Gastrocnemius medialis (tissue), 4 donors: Measurements from ENCODE around the gene PTPRN2. TPM values are rescaled to one million over a fixed set of nuclear protein-coding genes. Genes with fewer than 3 reads are reported as not detected.

Experiments
- ATAC-seq, 2 donors: fragments of 150-250 bp; one replicate each; pipeline ENCODE4 v1.9.1; 2016
- DNase-seq, 2 donors: peaks; one replicate each; pipeline ENCODE4 v3.0.0-alpha.2; 2019
- H3K27ac ChIP-seq, 4 donors: fragments of 200-600 bp; sonication (generic); 1 replicate in 1 of 4; 2 replicates in 3 of 4; pipeline ENCODE4 v1.5.1; 2016 to 2018; ENCODE audit warnings: mild to moderate bottlenecking in 2 of 4, moderate library complexity in 1 of 4
- H3K27me3 ChIP-seq, 3 donors: fragments of 200-600 bp; sonication (generic) in 2 of 3; 1 replicate in 1 of 3; 2 replicates in 2 of 3; pipeline versions ENCODE4 v1.5.1 to v1.6.0; 2016 to 2019; ENCODE audit warnings: mild to moderate bottlenecking in 1 of 3, moderate library complexity in 1 of 3
- H3K36me3 ChIP-seq, 2 donors: fragments of 200-600 bp; sonication (generic) in 1 of 2; one replicate each; pipeline ENCODE4 v1.5.1; 2017 to 2018
- H3K4me1 ChIP-seq, 2 donors: fragments of 200-600 bp; sonication (generic) in 1 of 2; one replicate each; pipeline ENCODE4 v1.5.1; 2016 to 2017; ENCODE audit warnings: mild to moderate bottlenecking in 2 of 2
- H3K4me3 ChIP-seq, 4 donors: fragments of 200-600 bp; sonication (generic) in 3 of 4; 1 replicate in 1 of 4; 2 replicates in 3 of 4; pipeline ENCODE4 v1.5.1; 2016 to 2019; ENCODE audit warnings: mild to moderate bottlenecking in 2 of 4
- H3K9me3 ChIP-seq, 3 donors: fragments of 200-600 bp; sonication (generic) in 2 of 3; 1 replicate in 1 of 3; 2 replicates in 2 of 3; pipeline ENCODE4 v1.5.1; 2016 to 2019
- POLR2A ChIP-seq, 2 donors: fragments of 450-650 bp; IDR thresholded peaks; one replicate each; pipeline ENCODE4 v1.6.1; 2017; ENCODE audit warnings: antibody characterized with exemption in 2 of 2, mild to moderate bottlenecking in 2 of 2, moderate library complexity in 2 of 2
- in situ Hi-C, 4 donors: fragments of 200-750 bp; cut with MboI; loops; one replicate each; pipeline versions ENCODE4 v1.15.0 to v1.8.0; 2017; ENCODE audit warnings: low sequenced_read_pairs in 4 of 4
- intact Hi-C: fragments of 100-400 bp; cut with DNase I; formaldehyde crosslinking; loops from one replicate; pipeline ENCODE4 v1.15.1; 2023; ENCODE audit warnings: low total_unique reads
- total RNA-seq, 4 donors: library from RNA; depleted of rRNA; stranded (reverse); fragments of >200 nt; gene quantifications; one replicate each; pipeline versions ENCODE4 v1.1.0 to v1.2.3, GENCODE V29; 2016
- TF ChIP-seq, protein P1 (sequence below), 5 experiments: fragments of 450-650 bp in 3 of 5; fragments of 200-600 bp in 2 of 5; sonication (generic) in 2 of 5; IDR thresholded peaks in 4 of 5; conservative IDR thresholded peaks in 1 of 5; 1 replicate in 4 of 5; 2 replicates in 1 of 5; pipeline ENCODE4 v1.5.1; 2016 to 2019; ENCODE audit warnings: antibody characterized with exemption in 5 of 5, mild to moderate bottlenecking in 3 of 5, moderate library complexity in 3 of 5

The PTPRN2 gene
- total RNA-seq, 4 donors from 2014 or later, result 0.66 to 0.85 (median 0.81) TPM

DNA sequence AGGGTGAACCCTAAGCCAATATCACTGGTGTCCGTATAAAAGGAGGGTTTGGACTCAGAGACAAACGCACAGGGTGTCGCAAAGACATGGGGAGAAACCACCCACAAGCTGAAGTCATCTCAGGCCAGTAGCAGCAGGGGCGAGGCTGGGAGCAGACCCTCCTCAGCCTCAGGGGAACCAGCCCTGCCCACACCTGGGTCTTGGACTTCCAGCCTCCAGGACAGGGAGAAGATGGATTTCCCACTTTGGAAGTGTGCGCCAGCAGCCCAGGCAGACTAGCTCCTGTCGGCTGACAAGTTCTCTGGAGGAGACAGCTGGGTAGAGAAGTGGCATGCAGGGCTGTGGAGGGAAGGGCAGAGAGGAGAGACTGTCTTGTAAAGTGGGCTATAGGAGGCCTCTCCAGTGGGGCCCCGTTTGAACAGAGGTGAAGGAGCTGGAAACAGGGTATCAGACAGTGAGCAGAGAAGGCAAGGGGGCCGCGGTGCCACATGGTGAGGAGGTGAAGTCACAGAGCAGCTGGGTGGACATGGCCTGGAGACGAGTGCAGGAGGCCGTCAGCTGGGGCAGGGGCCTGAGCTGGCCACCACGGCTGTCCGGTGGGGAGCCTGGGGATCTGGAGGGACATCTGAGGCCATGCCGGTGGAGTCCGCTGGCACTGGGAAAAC lies 475.6 kb downstream of the PTPRN2 start:
- DNase-seq, result no peak
- Histone ChIP-seq H3K27ac (no peak overlapping the region), H3K27me3 (no peaks in the 10 kb centered on the region), H3K9me3 (peaks cover 0 to 8% (median 0%) of the 10 kb centered on the region in 3 donors), H3K4me3 (no peak overlapping the region), H3K36me3 (no peaks in the 10 kb centered on the region), H3K4me1 (no peaks in the 10 kb centered on the region)
- no peak for TF ChIP-seq POLR2A (IDR thresholded peaks at IDR 0.05)
- TF ChIP-seq, protein P1, sequence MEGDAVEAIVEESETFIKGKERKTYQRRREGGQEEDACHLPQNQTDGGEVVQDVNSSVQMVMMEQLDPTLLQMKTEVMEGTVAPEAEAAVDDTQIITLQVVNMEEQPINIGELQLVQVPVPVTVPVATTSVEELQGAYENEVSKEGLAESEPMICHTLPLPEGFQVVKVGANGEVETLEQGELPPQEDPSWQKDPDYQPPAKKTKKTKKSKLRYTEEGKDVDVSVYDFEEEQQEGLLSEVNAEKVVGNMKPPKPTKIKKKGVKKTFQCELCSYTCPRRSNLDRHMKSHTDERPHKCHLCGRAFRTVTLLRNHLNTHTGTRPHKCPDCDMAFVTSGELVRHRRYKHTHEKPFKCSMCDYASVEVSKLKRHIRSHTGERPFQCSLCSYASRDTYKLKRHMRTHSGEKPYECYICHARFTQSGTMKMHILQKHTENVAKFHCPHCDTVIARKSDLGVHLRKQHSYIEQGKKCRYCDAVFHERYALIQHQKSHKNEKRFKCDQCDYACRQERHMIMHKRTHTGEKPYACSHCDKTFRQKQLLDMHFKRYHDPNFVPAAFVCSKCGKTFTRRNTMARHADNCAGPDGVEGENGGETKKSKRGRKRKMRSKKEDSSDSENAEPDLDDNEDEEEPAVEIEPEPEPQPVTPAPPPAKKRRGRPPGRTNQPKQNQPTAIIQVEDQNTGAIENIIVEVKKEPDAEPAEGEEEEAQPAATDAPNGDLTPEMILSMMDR (IDR thresholded peaks at IDR 0.05 in 4 of 5, conservative IDR thresholded peaks at IDR 0.05 in 1 of 5), result no peak
- in situ Hi-C loops (no loop called here), intact Hi-C loops (no loop called here)
- no peak for ATAC-seq

DNA sequence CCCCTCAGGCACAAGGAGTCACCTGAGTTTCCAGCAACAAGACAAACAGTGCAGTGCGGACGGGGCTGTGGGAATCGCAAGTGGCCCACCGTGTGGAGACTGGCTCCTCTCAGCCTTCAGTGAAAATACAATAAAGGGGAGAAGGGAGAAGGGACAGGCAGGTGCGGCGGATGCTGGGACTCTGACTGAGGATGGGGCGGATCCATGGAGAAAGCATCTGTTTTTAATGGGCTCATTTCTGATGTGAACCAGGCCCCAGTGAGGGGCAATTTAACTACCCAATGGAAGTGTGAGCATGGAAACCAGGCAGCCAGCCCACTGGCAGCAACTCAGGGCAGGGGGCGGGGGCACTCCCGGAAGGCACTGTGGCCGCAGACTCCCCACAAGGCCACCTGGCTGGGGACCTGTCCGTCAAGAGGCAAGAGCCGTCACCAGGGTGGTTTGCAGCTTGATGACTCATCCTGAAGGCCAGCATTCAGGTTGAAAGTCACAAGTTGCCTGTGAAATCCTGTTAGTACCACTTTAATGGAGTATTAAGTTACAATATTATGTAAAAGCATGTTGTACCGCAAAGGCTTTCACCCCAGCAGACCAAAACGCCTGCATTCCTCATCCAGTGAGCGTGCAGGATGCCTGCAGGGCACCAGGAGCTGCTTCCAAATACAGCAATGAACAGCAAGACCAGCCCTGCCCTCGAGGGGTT lies 476.4 kb downstream of the PTPRN2 start:
- in situ Hi-C loops, result no loop called here

DNA sequence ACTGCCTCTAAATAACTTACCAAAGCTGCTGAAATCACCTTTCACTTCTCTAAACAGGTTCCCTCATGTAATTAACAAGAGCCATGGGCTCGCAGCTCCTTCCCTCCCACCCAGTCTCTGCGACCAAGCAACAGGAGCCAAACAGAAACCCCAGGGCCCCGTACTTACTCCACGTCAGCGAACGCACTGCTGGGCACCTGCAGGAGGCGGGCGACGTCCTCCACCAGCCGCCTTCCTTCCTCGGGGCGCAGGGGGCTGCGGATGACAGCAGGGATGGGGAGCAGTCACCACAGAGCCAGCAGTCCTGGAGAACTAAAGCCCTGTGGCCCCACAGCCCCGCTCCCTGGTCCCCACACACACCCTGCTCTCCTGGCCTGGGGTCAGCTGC lies 477.0 kb downstream of the PTPRN2 start:
- in situ Hi-C loops (no loop called here), intact Hi-C loops (no loop called here)
- H3K27me3 ChIP-seq, result no peaks in the 10 kb centered on the region
- no peak overlapping the region for H3K27ac ChIP-seq
- TF ChIP-seq POLR2A (IDR thresholded peaks at IDR 0.05), result no peak
- TF ChIP-seq, protein P1 (IDR thresholded peaks at IDR 0.05 in 4 of 5, conservative IDR thresholded peaks at IDR 0.05 in 1 of 5), result no peak
- ATAC-seq (no peak), DNase-seq (no peak)
- H3K9me3 ChIP-seq, result no peaks in the 10 kb centered on the region
- no peaks in the 10 kb centered on the region for H3K36me3 ChIP-seq
- H3K4me3 ChIP-seq, result no peak overlapping the region
- no peaks in the 10 kb centered on the region for H3K4me1 ChIP-seq

More for the DNA sequence above, 476.4 kb downstream of the PTPRN2 start:
- no peak for ATAC-seq
- no peak overlapping the region for H3K27ac ChIP-seq
- H3K4me3 ChIP-seq, result no peak overlapping the region
- TF ChIP-seq, protein P1 (IDR thresholded peaks at IDR 0.05 in 4 of 5, conservative IDR thresholded peaks at IDR 0.05 in 1 of 5), result no peak
- no peak for TF ChIP-seq POLR2A (IDR thresholded peaks at IDR 0.05)
- intact Hi-C loops, result no loop called here
- no peaks in the 10 kb centered on the region for H3K4me1 ChIP-seq
- no peak for DNase-seq
- H3K27me3 ChIP-seq, result no peaks in the 10 kb centered on the region
- H3K36me3 ChIP-seq, result no peaks in the 10 kb centered on the region
- no peaks in the 10 kb centered on the region for H3K9me3 ChIP-seq

DNA sequence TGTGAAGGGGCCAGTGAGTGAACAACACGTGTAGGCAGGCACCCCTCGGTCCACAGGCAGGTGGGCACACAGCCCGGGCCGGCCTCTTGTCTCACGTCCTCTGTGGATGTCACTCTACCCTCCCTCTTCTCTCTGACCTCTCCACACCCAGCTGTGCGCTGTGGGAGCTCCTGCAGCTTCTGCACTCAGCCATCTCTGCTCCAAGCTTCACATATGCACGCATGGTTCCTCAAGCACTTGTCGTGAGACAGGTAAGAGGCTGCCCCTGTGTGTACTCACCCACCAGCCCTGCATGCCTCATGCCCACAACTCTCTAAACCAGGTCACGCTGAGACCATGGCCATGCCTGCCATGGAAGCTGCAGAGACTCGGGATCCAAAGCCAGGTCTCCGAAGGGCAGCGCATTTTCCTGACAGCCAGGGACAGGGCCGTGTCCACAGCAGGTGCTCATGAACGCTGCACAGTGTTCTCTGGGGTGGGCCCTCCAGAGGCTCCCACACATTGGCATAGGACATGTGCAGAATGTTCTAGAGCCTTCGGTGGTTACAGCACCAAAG lies 477.5 kb downstream of the PTPRN2 start:
- no peak for TF ChIP-seq POLR2A (IDR thresholded peaks at IDR 0.05)
- TF ChIP-seq, protein P1 (IDR thresholded peaks at IDR 0.05 in 4 of 5, conservative IDR thresholded peaks at IDR 0.05 in 1 of 5), result no peak
- no peak overlapping the region for H3K27ac ChIP-seq
- in situ Hi-C loops (no loop called here), intact Hi-C loops (no loop called here)
- no peak for ATAC-seq
- no peak overlapping the region for H3K4me3 ChIP-seq
- H3K4me1 ChIP-seq, result no peaks in the 10 kb centered on the region
- no peaks in the 10 kb centered on the region for H3K9me3 ChIP-seq
- H3K27me3 ChIP-seq, result no peaks in the 10 kb centered on the region
- no peaks in the 10 kb centered on the region for H3K36me3 ChIP-seq
- no peak for DNase-seq
